NCI-H446 treated with DMSO at 0.1 percent for 48 hours (cell line): Measurements from ENCODE around the gene CACNA1C.

Experiments used
- DNase-seq: peaks from one replicate; lab custom pipeline; 2025; lab: John Stamatoyannopoulos, UW

CACNA1C gene

GRCh38 chr12:2745655-2746054, 692.9 kb downstream of the CACNA1C start:
- DNase-seq, result no peak
